Kidney epithelial cell (primary cell): ENCODE measurements around the gene ATXN10. TPM values are rescaled to one million over a fixed set of nuclear protein-coding genes. Genes with fewer than 3 reads are reported as not detected.
A peak's percentile ranks its signal among the peaks of the same experiment; 100 is the strongest.

ENCODE experiments used
- DNase-seq: peaks from one replicate; pipeline ENCODE4 v3.0.0-alpha.2; 2010; ENCODE audit warnings: low read depth
- H3K27me3 ChIP-seq: 2 replicates; pipeline ENCODE4 v1.6.0; 2011; ENCODE audit warnings: low read length; ENCODE audit not compliant: control insufficient read depth, insufficient read depth
- H3K36me3 ChIP-seq: 2 replicates; pipeline ENCODE4 v1.5.1; 2011; ENCODE audit warnings: low read length; ENCODE audit not compliant: control insufficient read depth, insufficient read depth
- H3K4me3 ChIP-seq: 2 replicates; pipeline ENCODE4 v1.5.1; 2011; ENCODE audit warnings: low read depth, mild to moderate bottlenecking, control low read depth, low read length
- total RNA-seq: library from RNA; depleted of rRNA; stranded (reverse); fragments of >200 nt; gene quantifications from 2 replicates; pipeline ENCODE4 v1.2.3, GENCODE V29; 2015
- TF ChIP-seq, protein P1 (sequence below): IDR thresholded peaks from 2 replicates; pipeline ENCODE4 v1.5.1; 2011; ENCODE audit warnings: mild to moderate bottlenecking, moderate library complexity, low read length, control low read depth, inconsistent platforms; ENCODE audit not compliant: insufficient read depth, poor library complexity, severe bottlenecking

The ATXN10 gene
- total RNA-seq, 1 donor from 2014 or later, result 127 TPM

DNA sequence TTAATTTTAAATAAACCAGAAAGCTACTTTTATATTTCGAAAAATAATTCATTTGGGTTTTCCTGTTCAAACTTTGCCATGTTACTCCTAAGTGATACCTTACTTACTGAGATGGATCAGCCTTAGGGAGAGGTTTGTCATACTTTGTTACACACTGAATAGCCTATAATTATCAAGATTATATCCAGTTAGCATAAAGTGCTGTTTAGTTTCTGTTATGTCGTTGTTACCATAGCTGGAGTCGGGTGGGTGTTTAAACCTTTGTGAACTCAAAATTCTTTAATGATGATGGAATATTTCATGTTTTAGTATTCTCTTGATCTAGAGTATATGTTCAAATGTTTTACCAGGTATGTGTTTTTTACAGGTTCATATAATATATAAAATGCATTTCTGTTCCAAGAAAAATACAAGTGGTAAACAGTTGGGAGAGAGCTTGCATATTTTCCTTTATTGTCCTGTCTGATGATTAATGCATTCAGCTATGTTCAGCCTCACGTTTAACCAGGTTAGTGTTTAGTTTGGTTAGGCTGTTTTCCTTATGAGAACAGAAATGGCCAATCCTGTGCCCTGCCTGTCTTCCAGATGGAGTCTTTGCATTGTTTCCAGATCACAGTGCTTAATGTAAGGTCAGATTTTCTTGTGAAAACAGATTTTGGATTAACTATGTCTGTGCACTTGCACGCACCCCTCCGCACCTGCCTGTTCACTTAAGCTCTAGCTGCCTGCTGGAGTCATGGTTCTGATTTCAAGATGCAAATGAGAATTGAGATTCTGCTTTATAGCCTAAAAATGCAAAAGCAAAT, 105.6 kb downstream of the ATXN10 start:
- no peaks in the 10 kb centered on the region for H3K27me3 ChIP-seq
- DNase-seq, result peak; percentile 86
- H3K36me3 ChIP-seq, result no peaks in the 10 kb centered on the region
- TF ChIP-seq, protein P1, sequence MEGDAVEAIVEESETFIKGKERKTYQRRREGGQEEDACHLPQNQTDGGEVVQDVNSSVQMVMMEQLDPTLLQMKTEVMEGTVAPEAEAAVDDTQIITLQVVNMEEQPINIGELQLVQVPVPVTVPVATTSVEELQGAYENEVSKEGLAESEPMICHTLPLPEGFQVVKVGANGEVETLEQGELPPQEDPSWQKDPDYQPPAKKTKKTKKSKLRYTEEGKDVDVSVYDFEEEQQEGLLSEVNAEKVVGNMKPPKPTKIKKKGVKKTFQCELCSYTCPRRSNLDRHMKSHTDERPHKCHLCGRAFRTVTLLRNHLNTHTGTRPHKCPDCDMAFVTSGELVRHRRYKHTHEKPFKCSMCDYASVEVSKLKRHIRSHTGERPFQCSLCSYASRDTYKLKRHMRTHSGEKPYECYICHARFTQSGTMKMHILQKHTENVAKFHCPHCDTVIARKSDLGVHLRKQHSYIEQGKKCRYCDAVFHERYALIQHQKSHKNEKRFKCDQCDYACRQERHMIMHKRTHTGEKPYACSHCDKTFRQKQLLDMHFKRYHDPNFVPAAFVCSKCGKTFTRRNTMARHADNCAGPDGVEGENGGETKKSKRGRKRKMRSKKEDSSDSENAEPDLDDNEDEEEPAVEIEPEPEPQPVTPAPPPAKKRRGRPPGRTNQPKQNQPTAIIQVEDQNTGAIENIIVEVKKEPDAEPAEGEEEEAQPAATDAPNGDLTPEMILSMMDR, result no peak
- no peak overlapping the region for H3K4me3 ChIP-seq

DNA sequence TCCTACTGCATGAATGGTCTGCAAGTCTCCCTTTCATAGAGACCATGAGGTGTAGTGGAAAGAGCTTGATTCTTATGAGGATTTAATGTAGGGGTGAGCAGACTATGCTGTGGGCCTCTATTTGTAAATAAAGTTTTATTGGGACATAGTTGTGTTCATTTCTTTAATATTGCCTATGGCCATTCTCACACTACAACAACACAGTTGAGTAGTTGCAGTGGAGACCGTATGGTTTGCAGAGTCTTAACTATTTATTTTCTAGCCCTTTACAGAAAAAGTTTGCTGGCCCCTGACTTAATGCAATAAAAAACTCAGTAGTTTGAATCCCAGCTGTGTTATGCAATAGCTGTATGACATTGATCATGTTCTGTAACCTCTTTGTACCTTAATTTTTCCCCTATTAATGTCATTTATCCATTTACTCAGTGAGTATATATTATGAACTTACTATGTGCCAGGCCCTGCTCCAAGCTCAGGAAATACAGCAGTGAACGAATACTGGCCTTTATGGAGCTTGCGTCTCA, 106.3 kb downstream of the ATXN10 start:
- TF ChIP-seq, protein P1, result no peak
- H3K27me3 ChIP-seq, result no peaks in the 10 kb centered on the region
- no peaks in the 10 kb centered on the region for H3K36me3 ChIP-seq
- DNase-seq, result no peak
- H3K4me3 ChIP-seq, result no peak overlapping the region

DNA sequence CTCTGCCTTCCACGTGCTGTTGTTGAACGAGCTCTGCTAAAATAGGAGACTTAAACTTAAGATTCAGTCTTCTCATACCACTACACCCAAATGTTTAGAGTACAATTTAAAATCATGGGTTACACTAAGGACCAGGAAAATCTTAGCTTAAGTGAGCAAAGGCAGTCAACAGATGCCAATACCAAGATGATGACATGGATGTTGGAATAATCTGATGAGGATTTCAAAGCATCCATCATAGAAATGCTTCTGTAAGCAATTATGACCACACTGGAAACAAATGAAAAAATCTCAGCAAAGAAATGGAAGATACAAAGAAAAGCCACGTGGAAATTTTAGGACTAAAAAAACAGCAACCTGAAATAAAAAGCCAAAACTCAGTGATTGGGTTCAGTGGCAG, 109.8 kb downstream of the ATXN10 start:
- H3K4me3 ChIP-seq, result no peak overlapping the region
- H3K27me3 ChIP-seq, result no peaks in the 10 kb centered on the region
- no peaks in the 10 kb centered on the region for H3K36me3 ChIP-seq
- no peak for DNase-seq
- TF ChIP-seq, protein P1, result no peak

DNA sequence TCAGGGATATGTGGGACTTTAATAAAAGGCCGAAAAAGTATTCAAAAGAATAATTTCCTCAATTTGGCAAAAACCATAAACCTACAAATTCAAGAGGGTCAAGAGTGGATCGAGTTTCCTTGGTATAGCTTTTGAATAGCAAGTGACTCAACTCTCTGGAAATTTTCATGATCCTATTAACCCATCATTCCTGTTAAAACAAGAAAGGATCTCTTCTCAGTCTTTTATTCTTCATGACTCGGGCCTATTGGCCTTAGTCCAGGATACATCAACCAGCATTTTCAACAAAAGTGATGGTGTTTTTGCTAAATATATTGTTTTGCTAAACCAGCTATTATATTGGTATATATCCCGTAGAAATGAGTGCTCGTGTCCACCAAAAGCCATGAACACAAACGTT, 110.3 kb downstream of the ATXN10 start:
- Histone ChIP-seq H3K36me3 (no peaks in the 10 kb centered on the region), H3K27me3 (no peaks in the 10 kb centered on the region), H3K4me3 (no peak overlapping the region)
- TF ChIP-seq, protein P1, result no peak
- no peak for DNase-seq

DNA sequence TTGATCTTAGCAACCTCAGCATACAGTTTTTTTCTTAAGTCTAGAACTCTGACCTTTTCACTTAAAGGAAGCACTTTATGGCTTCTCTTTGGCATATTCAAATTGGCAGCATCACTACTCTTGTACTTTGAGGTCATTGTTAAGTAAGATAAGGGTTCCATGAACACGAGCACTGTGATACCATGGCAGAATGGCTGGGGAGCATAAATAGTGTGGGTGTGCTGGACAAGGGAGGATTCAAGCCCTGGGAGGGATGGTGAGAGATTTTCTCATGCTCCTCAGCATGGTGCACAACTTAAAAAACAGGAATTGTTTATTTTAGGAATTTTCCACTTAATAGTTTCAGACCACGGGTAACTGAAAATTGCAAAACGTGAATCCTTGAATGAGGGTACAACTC, 111.4 kb downstream of the ATXN10 start:
- H3K36me3 ChIP-seq, result no peaks in the 10 kb centered on the region
- TF ChIP-seq, protein P1, result no peak
- no peak for DNase-seq
- H3K4me3 ChIP-seq, result no peak overlapping the region
- no peaks in the 10 kb centered on the region for H3K27me3 ChIP-seq

DNA sequence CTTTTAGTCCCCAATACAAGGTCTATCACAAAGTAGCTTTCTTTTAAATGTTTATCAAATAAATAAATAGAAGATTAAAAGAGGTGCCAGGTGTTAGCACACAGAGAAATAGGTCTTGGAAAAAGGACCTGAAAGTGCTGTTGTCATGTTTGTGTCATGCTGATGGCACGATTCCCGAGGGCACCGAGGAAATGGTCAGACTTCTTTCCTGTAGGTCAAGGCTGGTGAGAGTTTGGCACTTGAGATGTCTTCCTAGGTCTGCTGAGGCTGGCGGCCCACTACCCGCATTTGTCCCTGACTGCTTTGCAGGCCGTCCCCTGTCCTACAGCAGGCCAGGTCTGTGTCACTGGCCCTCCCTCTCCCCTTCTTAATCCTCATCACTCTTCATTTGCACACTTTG, 112.1 kb downstream of the ATXN10 start:
- DNase-seq, result no peak
- no peaks in the 10 kb centered on the region for H3K36me3 ChIP-seq
- TF ChIP-seq, protein P1, result no peak
- H3K4me3 ChIP-seq, result no peak overlapping the region
- H3K27me3 ChIP-seq, result no peaks in the 10 kb centered on the region
